ENCODE data around the gene SHISA9.
"Not testable (repeated sequence)": the region's sequence is repeated elsewhere in the genome, so short reads cannot be mapped to it uniquely, and the experiment has no call there.

The SHISA9 gene

DNA sequence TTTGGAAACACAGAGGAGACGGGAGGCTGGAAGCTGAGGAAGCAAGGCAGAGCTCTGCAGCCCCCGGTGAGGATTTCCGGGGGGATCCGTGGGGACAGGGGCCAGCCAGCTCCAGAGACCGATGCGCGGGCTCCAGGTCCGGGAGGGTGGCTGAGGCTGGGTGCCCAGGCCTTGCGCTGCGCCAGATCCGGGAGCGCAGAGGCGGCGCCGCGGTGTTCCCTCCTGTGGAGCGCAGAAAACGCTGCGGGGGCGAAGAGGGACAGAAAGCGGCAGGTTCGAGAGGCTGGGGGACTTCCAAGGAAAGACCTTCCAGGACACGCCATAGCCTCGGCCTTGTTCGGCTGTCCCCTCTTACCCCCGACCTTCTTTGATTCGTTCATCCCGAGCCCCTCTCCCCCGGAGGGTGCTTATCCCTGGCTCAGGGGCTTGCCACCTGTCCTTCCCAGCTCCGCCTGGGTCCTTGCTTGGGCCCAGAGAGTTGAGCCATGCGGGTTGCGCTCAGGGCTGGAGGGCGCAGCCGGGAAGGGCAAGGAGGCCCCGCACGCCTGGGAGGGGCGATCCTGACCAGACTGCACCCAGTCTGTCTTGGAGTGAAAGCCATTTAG lies 697 bp upstream of the SHISA9 start:
- DNase-seq = no peak

DNA sequence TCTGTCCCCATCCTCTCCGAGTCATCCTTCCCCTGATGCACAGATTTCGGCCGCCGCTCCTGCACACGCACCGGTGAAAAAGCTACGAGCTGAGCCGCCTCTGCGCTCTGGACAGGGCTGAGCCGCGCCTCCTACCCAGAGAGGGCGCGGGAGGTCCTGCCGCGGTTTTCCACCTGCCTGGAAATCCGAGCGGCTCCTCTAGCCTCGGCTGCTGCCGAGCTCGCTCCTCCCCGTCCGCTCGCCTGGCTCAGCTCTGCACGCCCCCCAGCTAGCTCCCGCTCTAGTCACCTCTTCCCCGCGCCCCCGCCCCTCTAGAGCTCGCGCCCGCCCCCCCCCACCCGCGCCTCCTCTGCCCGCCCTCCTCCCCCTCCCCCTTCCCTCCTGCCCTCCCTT lies 198 bp upstream of the SHISA9 start:
- no peak for DNase-seq

DNA sequence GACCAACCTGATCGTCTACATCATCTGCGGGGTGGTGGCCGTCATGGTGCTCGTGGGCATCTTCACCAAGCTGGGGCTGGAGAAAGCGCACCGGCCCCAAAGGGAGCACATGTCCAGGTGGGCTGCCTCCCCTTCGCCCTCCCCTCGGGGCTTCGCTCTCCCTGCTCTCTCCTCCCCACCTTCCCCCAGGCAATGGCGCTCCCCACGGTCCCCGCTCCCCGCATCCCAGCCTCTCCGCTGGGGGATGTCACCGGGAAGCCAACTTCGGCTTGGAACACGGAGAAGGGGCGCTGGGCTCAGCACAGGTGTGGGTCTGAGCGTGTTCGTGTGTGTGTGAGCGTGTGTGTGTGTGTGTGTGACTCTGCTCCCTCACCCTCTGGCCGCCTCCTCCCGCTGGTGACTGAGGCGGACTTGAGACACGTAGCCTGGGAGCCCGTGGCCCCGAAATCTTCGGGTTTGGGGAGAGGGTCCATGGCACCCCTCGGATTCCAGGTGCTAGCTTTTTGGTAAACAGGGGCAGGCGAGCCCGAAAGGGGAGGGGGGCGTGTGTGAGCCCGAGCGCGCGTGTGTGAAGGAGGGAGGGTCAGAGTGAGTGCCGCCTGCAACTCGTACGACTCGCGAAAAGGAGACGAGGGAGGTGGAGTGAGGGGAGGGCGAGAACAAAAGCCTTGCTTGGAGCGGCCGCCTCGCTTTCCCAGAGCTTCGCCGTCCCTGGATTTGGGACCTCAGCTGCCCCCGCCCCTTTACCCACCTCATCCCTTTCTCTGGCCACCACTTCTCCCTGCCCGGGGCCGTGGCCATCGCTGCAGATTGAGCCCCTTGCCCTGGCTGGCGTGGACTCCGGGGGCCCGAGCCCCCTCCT lies 1.3 kb downstream of the SHISA9 start:
- no peak for DNase-seq

- DNase-seq = no peak
Observed at GRCh38 chr16:12903407-12904328, 2.3 kb downstream of the SHISA9 start.

- DNase-seq = no peak
Observed at GRCh38 chr16:12904329-12904671, 2.9 kb downstream of the SHISA9 start.

DNA sequence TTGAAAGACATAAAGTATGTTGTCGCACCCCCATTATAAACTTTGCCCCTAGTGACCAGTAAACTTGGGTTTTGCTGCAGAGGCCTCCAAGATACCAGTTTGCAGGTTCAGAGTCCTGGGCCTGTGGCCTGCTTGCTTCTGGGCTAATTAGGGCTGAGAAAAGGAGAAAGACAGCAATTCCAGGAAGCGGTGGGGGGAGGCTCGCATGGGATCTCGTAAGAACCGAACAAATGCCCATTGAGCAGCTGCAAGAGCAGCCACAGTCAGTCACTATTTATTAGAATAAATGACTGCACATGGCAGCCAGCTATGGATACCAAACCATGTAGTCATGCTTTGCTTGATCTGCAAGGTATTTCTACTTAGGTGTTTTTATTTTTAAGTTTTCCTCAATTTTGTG lies 4.9 kb downstream of the SHISA9 start:
- DNase-seq = no peak

- DNase-seq = no peak
Observed at GRCh38 chr16:12906765-12907516, 5.5 kb downstream of the SHISA9 start.

DNA sequence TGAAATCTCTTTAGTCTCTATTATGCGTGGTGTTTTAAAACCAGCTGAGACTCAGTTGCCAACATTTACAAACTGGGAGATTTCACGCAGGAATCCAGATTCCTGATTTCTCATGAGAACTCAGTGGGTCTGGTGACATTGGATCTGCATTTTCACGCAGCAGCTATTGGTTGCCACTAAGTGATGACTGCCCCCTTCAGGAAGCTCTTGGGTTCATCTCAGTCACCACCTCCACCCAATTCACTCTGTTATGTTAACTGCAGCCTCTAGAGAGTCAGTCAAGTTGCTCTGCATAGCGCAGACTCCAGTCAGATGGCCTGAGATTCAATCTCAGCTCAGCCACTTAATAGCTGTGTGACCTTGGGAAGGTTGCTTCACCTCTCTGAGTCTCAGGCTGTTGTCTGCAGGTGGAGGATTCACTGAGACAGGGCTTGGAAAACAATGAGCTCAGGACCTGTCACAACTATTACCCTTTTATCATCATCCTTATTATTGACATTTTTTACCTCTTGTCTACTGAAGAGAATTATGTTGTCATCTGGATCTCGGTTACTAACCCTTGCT lies 6.4 kb downstream of the SHISA9 start:
- DNase-seq = no peak

DNA sequence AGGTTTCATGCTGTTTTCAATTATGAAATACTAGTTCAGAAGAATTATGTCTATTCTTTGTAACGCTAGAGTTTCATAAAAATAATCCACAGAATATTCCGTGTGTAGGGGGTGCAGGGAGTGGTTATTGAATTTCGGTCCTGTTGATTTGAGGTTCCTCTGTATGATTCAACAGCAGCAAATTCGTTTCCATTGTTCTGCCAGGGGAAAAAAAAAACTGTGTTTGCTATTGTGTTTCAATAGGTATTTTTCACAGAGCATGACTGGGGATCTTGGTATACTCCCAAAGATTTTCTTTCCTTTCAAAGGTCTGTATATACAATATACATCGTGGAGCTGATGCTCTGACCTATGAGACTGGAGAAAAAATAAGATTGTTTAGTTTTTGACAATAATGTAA lies 15.8 kb downstream of the SHISA9 start:
- no peak for DNase-seq

DNA sequence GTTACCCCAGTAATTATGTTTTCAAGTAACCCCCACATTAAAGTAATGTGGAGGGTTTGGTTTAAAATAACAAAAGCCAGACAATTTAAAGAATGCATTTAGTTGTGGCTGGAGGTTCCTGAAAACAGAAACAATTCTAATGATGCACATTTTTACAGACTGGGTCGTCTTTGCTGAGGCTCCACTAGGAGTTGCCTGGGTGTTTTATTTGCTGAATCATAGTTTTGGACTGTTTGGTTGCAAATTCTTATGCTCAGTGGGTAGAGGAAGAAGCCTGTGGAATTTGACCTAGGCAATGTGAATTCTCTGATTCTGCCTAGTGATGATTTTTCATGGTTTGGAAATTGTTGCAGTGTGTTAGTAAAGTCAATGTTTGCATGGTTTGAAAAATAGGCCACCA lies 16.3 kb downstream of the SHISA9 start:
- DNase-seq = no peak

GRCh38 chr16:12920739-12921138 lies 19.3 kb downstream of the SHISA9 start:
- DNase-seq = no peak

DNA sequence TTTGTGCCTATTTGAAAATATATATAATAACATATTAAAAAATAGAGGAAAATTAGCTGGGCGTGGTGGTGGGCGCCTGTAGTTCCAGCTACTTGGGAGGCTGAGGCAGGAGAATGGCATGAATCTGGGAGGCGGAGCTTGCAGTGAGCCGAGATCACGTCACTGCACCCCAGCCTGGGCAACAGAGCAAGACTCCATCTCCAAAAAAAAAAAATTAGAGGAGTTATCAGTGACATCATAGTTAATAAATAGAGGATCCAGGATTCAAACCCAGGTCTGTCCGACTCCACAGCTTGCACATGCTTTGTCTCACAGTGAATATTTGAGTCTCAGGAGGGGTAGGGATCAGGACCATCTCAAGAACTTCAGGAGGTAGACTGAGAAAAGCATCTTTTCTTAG lies 22.2 kb downstream of the SHISA9 start:
- not testable (repeated sequence) for DNase-seq

- DNase-seq = no peak
Observed at GRCh38 chr16:12925026-12925800, 23.8 kb downstream of the SHISA9 start.

- DNase-seq = no peak
Observed at GRCh38 chr16:12927591-12927990, 26.2 kb downstream of the SHISA9 start.

GRCh38 chr16:12930881-12931280 lies 29.5 kb downstream of the SHISA9 start:
- DNase-seq = no peak

GRCh38 chr16:12936391-12936790 lies 35.0 kb downstream of the SHISA9 start:
- DNase-seq = no peak

- DNase-seq = no peak
Observed at GRCh38 chr16:12941896-12942295, 40.5 kb downstream of the SHISA9 start.

DNA sequence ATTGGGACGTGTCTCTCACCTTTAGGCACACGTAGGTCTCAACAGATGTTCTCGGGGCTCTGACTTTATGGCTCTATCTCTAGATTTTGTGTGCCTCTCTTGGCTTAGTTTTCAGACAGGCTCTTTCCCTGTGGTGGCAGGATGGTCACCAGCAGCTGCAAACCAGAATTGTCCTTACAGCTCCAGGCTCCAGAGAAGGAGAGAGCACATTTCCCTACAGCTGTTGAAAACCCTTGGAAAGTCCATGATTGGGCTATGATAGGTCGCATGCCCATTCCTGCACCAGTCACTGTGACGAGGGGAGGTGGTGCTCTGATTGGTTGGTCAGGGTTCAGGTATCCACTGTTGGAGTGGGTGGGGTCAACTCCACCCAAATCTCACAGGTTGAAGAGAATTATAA lies 41.5 kb downstream of the SHISA9 start:
- DNase-seq = no peak

DNA sequence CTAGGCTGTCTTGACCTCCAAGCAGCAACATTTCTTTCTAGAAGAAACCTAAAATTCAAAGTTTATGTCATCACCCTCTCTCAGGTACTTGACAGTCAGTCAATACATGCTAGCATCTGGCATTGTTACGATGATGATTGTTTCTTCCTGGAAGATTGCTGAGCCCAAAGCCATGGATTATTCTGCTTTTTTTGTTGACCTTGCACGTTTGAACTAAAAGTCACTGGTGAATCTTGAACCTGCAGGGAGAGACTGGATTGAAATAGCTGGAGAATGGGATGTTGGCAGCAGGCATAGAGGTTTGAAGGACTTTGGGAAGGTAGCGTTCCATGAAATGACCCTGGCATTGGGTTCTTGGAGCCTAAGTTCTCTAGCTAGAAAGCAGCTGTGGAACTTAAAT lies 42.9 kb downstream of the SHISA9 start:
- DNase-seq = no peak

- no peak for DNase-seq
Observed at GRCh38 chr16:12951392-12951791, 50.0 kb downstream of the SHISA9 start.

DNA sequence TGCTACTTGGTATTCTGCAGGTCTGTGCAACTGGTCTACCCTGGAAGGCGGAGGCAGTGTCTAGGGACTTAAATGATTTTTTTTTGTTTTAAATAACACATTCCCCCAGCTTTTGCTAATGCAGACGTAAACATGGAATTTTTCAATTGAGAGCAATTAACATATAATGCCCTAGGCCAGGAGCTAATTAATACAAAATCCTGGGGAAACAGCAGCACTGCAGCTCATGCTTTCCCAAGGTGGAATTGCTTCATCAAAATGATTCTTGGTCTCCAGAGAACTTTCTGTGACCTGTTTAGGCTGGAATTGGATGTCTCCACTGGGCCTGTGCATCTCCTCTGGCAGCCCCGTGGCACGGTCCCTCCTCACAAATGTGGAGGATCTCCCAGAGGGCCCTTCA lies 50.6 kb downstream of the SHISA9 start:
- DNase-seq = no peak

GRCh38 chr16:12958366-12958765 lies 57.0 kb downstream of the SHISA9 start:
- DNase-seq = no peak

Measured in stimulated activated CD4-positive, alpha-beta T cell treated with anti-CD3 and anti-CD28 coated beads, Interleukin-2, amount 100 ng/mL, for 24 hours (primary cell).